Vein endothelial cell (primary cell): ENCODE measurements around the gene TTN. TPM values are rescaled to one million over a fixed set of nuclear protein-coding genes. Genes with fewer than 3 reads are reported as not detected.

Source experiments
- total RNA-seq: library from RNA; depleted of rRNA; stranded (reverse); fragments of >200 nt; gene quantifications from 2 replicates; pipeline ENCODE4 v1.2.3, GENCODE V29; 2012

TTN gene
- total RNA-seq = 2.6 and 3.3 TPM in 2 replicates

GRCh38 chr2:178807227-178808008 lies at the start of gene TTN:
Gene TTN, minus strand, starts transcription at chr2:178807423. Its CDS starts 2,781 bp downstream, at chr2:178804642.

GRCh38 chr2:178480227-178481181 lies 326.7 kb downstream of the TTN start, which contains the start of gene PLEKHA3:
Gene PLEKHA3, plus strand, starts transcription at chr2:178480457. Its CDS starts 413 bp downstream, at chr2:178480870.

GRCh38 chr2:178478439-178479274 lies 328.6 kb downstream of the TTN start, which contains the start of gene FKBP7:
Gene FKBP7, minus strand, starts transcription at chr2:178478600. Its CDS starts 101 bp downstream, at chr2:178478499.

Other genes with a start within 250 kb of the TTN start
- gene CCDC141, start 242.7 kb upstream of the TTN start, total RNA-seq = under 0.01 and 0.10 TPM in 2 replicates